ENCODE data around the gene SNAP29.
"Not testable (repeated sequence)": the region's sequence is repeated elsewhere in the genome, so short reads cannot be mapped to it uniquely, and the experiment has no call there.

The SNAP29 gene

DNA sequence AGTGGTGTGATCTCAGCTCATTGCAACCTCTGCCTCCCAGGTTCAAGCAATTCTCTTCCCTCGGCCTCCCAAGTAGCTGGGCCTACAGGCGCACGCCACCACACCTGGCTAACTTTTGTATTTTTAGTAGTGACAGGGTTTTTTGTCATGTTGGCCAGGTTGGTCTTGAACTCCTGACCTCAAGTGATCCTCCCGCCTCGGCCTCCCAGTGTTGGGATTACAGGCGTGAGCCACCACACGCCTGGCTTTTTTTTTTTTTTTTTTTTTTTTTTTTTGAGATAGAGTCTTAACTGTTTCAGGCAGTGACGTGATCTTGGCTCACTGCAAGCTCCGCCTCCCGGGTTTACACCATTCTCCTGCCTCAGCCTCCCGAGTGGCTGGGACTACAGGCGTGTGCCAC, 71.6 kb downstream of the SNAP29 start:
- DNase-seq (ENCODE audit: low read depth, low spot score) = not testable (repeated sequence)

DNA sequence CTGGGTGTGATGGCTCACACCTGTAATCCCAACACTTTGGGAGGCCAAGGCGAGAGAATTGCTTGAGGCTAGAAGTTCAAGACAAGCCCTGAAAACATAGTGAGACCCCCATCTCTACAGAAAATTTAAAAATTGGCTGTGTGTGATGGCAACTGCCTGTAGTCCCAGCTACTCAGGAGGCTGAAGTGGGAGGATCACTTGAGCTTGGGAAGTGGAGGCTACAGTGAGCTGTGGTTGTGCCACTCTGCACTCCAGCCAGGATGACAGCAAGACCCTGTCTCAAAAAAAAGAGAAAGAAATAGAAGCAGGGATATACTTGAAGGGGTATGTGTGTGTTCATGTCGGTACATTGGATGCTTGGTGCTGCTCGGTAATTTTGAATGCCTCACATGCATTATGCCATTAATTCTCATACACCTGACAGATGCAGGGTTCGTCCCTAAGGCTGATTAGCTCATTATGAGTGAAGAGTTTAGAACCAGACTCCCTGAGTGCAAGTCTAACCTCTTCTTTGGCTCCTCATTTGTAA, 72.4 kb downstream of the SNAP29 start:
- no peak for DNase-seq (ENCODE audit: low read depth, low spot score)

DNA sequence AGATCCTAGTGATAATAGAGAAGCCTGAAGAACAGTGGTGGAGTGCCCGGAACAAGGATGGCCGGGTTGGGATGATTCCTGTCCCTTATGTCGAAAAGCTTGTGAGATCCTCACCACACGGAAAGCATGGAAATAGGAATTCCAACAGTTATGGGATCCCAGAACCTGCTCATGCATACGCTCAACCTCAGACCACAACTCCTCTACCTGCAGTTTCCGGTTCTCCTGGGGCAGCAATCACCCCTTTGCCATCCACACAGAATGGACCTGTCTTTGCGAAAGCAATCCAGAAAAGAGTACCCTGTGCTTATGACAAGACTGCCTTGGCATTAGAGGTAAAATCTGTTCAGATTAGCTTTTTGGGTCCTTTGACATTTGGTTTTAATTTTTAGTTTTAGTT, 75.1 kb downstream of the SNAP29 start:
- DNase-seq (ENCODE audit: low read depth, low spot score) = no peak

GRCh38 chr22:20935049-20935448, 76.2 kb downstream of the SNAP29 start:
- not testable (repeated sequence) for DNase-seq (ENCODE audit: low read depth, low spot score)

DNA sequence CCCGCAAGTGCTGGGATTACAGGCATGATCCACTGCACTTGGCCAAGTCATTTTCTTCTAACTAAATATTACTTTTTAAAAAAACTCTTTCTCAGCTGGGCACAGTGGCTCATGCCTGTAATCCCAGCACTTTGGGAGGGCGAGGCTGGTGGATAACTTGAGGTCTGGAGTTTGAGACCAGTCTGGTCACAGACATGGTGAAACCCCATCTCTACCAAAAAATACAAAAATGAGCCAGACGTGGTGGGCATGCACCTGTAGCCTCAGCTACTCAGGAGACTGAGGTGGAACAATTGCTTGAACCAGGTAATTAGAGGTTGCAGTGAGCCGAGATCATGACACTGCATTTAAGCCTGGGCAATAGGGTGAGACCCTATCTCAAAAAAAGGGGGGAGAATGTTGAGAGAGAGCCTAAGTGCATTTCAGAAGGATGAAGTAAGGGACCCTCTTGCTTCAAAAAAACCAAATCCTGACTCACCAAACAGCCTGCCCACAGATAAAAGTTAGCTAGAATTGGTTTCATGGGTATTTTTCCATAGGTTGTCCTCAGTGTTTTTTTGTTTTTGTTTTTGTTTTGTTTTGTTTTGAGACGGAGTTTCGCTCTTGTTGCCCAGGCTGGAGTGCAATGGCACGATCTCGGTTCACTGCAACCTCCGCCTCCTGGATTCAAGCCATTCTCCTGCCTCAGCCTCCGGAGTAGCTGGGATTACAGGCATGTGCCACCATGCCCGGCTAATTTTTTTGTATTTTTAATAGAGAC, 77.2 kb downstream of the SNAP29 start:
- DNase-seq (ENCODE audit: low read depth, low spot score) = not testable (repeated sequence)

- no peak for DNase-seq (ENCODE audit: low read depth, low spot score)
Observed at GRCh38 chr22:20937031-20937793, 78.4 kb downstream of the SNAP29 start.

GRCh38 chr22:20937794-20938671, 79.2 kb downstream of the SNAP29 start:
- no peak for DNase-seq (ENCODE audit: low read depth, low spot score)

GRCh38 chr22:20939457-20940185, 80.8 kb downstream of the SNAP29 start:
- DNase-seq (ENCODE audit: low read depth, low spot score) = not testable (repeated sequence)

DNA sequence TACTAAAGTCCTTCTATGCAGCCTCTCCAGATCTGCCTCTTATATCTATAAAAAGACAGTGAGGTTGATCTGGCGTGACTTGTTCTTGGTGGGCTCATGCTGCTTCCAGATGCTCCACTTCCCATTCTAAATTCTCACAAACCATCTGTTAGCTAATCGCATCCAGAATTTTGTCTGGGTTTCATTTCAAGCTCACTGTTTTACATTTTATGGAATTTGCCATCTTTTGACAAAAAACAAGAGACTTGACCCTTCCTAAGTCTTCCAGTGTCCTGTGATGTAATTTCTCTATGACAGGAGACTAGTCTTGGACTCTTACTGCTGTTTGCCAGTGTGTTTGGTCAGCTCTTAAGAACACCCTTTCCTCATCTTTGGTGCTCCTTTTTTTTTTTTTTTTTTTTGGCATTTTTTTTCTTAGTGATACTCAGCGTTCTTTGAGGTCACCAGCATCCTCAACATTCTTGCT, 81.4 kb downstream of the SNAP29 start:
- no peak for DNase-seq (ENCODE audit: low read depth, low spot score)
